MM.1S (cell line): ENCODE measurements around the gene FER.

Source experiments
- DNase-seq: peaks from one replicate; pipeline ENCODE4 v3.0.0-alpha.2; 2015
- H2AFZ ChIP-seq: fragments of 300-600 bp; sonication (generic); 2 replicates; pipeline ENCODE4 v1.6.0; 2016; ENCODE audit warnings: antibody characterized with exemption, low read length
- H3F3A ChIP-seq: fragments of 300-600 bp; sonication (generic); 2 replicates; pipeline ENCODE4 v1.6.1; 2016; ENCODE audit warnings: mild to moderate bottlenecking, antibody characterized with exemption, low read length, moderate library complexity, mixed read lengths; ENCODE audit not compliant: insufficient read depth
- H3K27ac ChIP-seq: fragments of 300-600 bp; sonication (generic); 2 replicates; pipeline ENCODE4 v1.5.1; 2016; ENCODE audit warnings: mild to moderate bottlenecking, low read length
- H3K27me3 ChIP-seq: fragments of 300-600 bp; sonication (generic); replicated peaks from 2 replicates; pipeline ENCODE4 v1.6.0; 2016; ENCODE audit warnings: low read length; ENCODE audit not compliant: insufficient read depth
- H3K36me3 ChIP-seq: fragments of 300-600 bp; sonication (generic); replicated peaks from 2 replicates; pipeline ENCODE4 v1.6.1; 2016; ENCODE audit warnings: mild to moderate bottlenecking, low read length, mixed read lengths; ENCODE audit not compliant: insufficient read depth
- H3K4me1 ChIP-seq: fragments of 300-600 bp; sonication (generic); 2 replicates; pipeline ENCODE4 v1.6.1; 2016; ENCODE audit warnings: low read length, mixed read lengths
- H3K4me2 ChIP-seq: fragments of 300-600 bp; sonication (generic); 2 replicates; pipeline ENCODE4 v1.6.0; 2016; ENCODE audit warnings: low read depth, low read length
- H3K4me3 ChIP-seq: fragments of 300-600 bp; sonication (generic); 2 replicates; pipeline ENCODE4 v1.5.1; 2016; ENCODE audit warnings: low read length, mixed read lengths
- H3K79me2 ChIP-seq: fragments of 300-600 bp; sonication (generic); 2 replicates; pipeline ENCODE4 v1.6.1; 2016; ENCODE audit warnings: mixed run types, low read length, mixed read lengths
- H3K9ac ChIP-seq: fragments of 300-600 bp; sonication (generic); 2 replicates; pipeline ENCODE4 v1.6.1; 2016; ENCODE audit warnings: low read length, mixed read lengths
- H3K9me2 ChIP-seq: fragments of 300-600 bp; sonication (generic); replicated peaks from 2 replicates; pipeline ENCODE4 v1.6.1; 2016; ENCODE audit warnings: mild to moderate bottlenecking, low read length, mixed read lengths; ENCODE audit not compliant: insufficient read depth
- H3K9me3 ChIP-seq: fragments of 300-600 bp; sonication (generic); replicated peaks from 2 replicates; pipeline ENCODE4 v1.6.1; 2016; ENCODE audit warnings: mild to moderate bottlenecking, low read length, mixed read lengths; ENCODE audit not compliant: insufficient read depth
- H4K20me1 ChIP-seq: fragments of 300-600 bp; sonication (generic); 2 replicates; pipeline ENCODE4 v1.6.1; 2016; ENCODE audit warnings: mild to moderate bottlenecking, low read length, moderate library complexity, mixed read lengths; ENCODE audit not compliant: insufficient read depth
- CTCF ChIP-seq: fragments of 300-600 bp; sonication (generic); IDR thresholded peaks from 2 replicates; pipeline ENCODE4 v1.5.1; 2016; ENCODE audit warnings: antibody characterized with exemption, low read length, mixed read lengths
- EZH2 ChIP-seq: fragments of 300-600 bp; sonication (generic); optimal IDR thresholded peaks from 2 replicates; pipeline ENCODE3; 2017; ENCODE audit warnings: low read depth, mild to moderate bottlenecking, antibody characterized with exemption, low read length, mixed read lengths
- EZH2phosphoT487 ChIP-seq: fragments of 300-600 bp; sonication (generic); IDR thresholded peaks from 2 replicates; pipeline ENCODE4 v1.6.1; 2018; ENCODE audit warnings: antibody characterized with exemption, low read length

The FER gene

GRCh38 chr5:109234381-109234780, 486.7 kb downstream of the FER start:
- Histone ChIP-seq H4K20me1 (no peaks in the 10 kb centered on the region), H3F3A (no peaks in the 10 kb centered on the region), H3K4me2 (no peak overlapping the region), H3K4me1 (no peaks in the 10 kb centered on the region), H3K9me3 (no peaks in the 10 kb centered on the region), H3K9me2 (no peaks in the 10 kb centered on the region), H3K9ac (no peak overlapping the region), H3K27me3 (no peaks in the 10 kb centered on the region), H3K4me3 (no peak overlapping the region), H3K79me2 (no peaks in the 10 kb centered on the region), H2AFZ (no peak overlapping the region), H3K36me3 (no peaks in the 10 kb centered on the region), H3K27ac (no peak overlapping the region)
- TF ChIP-seq EZH2, result no peak
- TF ChIP-seq EZH2phosphoT487, result no peak
- TF ChIP-seq CTCF, result no peak
- no peak for DNase-seq

DNA sequence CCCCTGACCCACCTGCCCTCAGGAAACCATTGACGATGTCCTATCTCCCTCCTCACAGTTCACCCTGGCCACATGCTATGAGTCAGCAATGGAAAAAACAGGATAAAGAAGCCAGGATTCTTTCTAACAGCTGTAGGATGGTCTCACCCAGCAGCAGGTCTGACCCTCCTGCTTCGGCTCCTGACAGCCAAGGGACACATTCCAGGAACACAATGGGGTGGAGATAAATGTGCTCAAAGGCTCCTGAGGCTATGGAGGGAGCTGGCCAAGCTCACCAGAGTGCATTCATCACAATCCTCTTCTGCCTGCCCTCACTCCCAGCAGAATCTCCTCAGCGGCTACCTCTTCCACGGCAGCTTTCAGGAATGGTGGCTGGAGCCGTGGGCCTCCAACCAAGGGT, 491.8 kb downstream of the FER start:
- H3K9me3 ChIP-seq, result no peaks in the 10 kb centered on the region
- no peak overlapping the region for H3K27ac ChIP-seq
- TF ChIP-seq EZH2, result no peak
- no peak for TF ChIP-seq EZH2phosphoT487
- TF ChIP-seq CTCF, result no peak
- peaks cover 7% of the 10 kb centered on the region; the same call in 1 of the 2 replicates for H3F3A ChIP-seq
- H3K4me2 ChIP-seq, result no peak overlapping the region
- no peak overlapping the region for H3K4me3 ChIP-seq
- H3K9ac ChIP-seq, result no peak overlapping the region
- H3K4me1 ChIP-seq, result peaks cover 24% of the 10 kb centered on the region
- no peaks in the 10 kb centered on the region for H4K20me1 ChIP-seq
- H3K27me3 ChIP-seq, result no peaks in the 10 kb centered on the region
- H3K79me2 ChIP-seq, result no peaks in the 10 kb centered on the region
- no peak overlapping the region for H2AFZ ChIP-seq
- no peak for DNase-seq
- H3K36me3 ChIP-seq, result no peaks in the 10 kb centered on the region
- no peaks in the 10 kb centered on the region for H3K9me2 ChIP-seq

DNA sequence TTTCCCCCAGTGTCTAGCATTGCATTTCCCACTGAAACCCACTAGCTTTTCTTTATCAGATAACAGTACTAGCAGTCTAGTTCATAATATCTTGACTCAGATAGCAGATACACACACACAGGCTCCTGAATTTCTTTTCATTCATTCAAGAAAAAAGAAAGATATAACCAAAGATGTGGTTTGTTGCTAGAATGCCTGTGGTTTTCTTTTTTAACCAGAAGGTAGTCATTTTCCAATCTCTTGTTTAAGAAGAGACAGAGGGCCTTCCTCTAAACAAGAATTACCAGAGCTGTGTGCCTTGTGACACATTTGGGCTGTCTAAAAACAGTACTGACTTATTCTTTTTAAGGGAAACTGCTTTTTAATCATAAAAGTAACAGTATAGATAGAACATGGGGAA, 494.8 kb downstream of the FER start:
- no peak overlapping the region for H3K27ac ChIP-seq
- peak; percentile 44 for DNase-seq

More for the DNA sequence above, 494.8 kb downstream of the FER start:
- no peaks in the 10 kb centered on the region for H4K20me1 ChIP-seq
- H3K9ac ChIP-seq, result no peak overlapping the region
- no peak overlapping the region for H3K4me3 ChIP-seq
- peaks cover 7% of the 10 kb centered on the region; the same call in 1 of the 2 replicates for H3F3A ChIP-seq
- no peaks in the 10 kb centered on the region for H3K9me3 ChIP-seq
- no peaks in the 10 kb centered on the region for H3K9me2 ChIP-seq
- no peak overlapping the region for H2AFZ ChIP-seq
- TF ChIP-seq CTCF (no peak), EZH2phosphoT487 (no peak), EZH2 (no peak)
- no peaks in the 10 kb centered on the region for H3K27me3 ChIP-seq
- H3K79me2 ChIP-seq, result no peaks in the 10 kb centered on the region
- H3K4me2 ChIP-seq, result 0 out of 2 replicates have a peak overlapping the region, but pooled peaks have one; percentile 1
- no peaks in the 10 kb centered on the region for H3K36me3 ChIP-seq
- H3K4me1 ChIP-seq, result peaks cover 25% of the 10 kb centered on the region
